HCT116 (cell line): ENCODE data around the gene ZFYVE19. TPM values are rescaled to one million over a fixed set of nuclear protein-coding genes. Genes with fewer than 3 reads are reported as not detected.

Experiments used
- ATAC-seq: fragments of 200-7000 bp; cut with Tn5 transposase; 2 replicates; pipeline ENCODE4 v1.9.1; 2020; ENCODE audit warnings: mild to moderate bottlenecking, moderate library complexity
- BruUV-seq: library from RNA; stranded (reverse); fragments of 400-500 nt; replicated peaks from 2 replicates; lab custom pipeline; 2021; lab: Mats Ljungman, UMichigan
- CTCF ChIA-PET: fragments of 300-600 bp; sonication (Branson Sonifier 250); formaldehyde crosslinking; loops from one replicate; lab custom pipeline; 2021; ENCODE audit warnings: antibody characterized with exemption; lab: Charles Lee
- POLR2A ChIA-PET: fragments of 300-600, 350-600 bp; sonication (Branson Sonifier 250); formaldehyde crosslinking; loops from one replicate; lab custom pipeline; 2021; ENCODE audit warnings: antibody characterized with exemption; lab: Charles Lee
- RAD21 ChIA-PET, 2 experiments: fragments of 300-600 bp; sonication (Branson Sonifier 250); formaldehyde crosslinking; loops; one replicate each; lab custom pipeline; 2023; ENCODE audit warnings: low total read pairs in 2 of 2; ENCODE audit not compliant: uncharacterized antibody in 2 of 2, unreplicated experiment in 2 of 2, low non-redundant PET in 1 of 2; lab: Charles Lee
- DNase-seq: peaks from one replicate; pipeline ENCODE4 v3.0.0-alpha.2; 2010; ENCODE audit warnings: low read depth, low spot score
- H2AFZ ChIP-seq: fragments of 200-600 bp; shearing (Covaris generic), sonication (generic); 2 replicates; pipeline ENCODE4 v1.6.1; 2017; ENCODE audit warnings: low read depth, mixed run types, mixed read lengths, antibody characterized with exemption, low read length; ENCODE audit not compliant: poor library complexity, severe bottlenecking
- H3K27ac ChIP-seq: 2 replicates; pipeline ENCODE4 v1.5.1; 2012; ENCODE audit warnings: low read depth, low read length
- H3K27me3 ChIP-seq: fragments of 200-600 bp; sonication (generic); 2 replicates; pipeline ENCODE4 v1.6.1; 2016; ENCODE audit warnings: mixed run types, low read length, mixed read lengths; ENCODE audit not compliant: insufficient read depth
- H3K36me3 ChIP-seq, 2 experiments: fragments of 200-500 bp in 1 of 2; fragments of 200-600 bp in 1 of 2; sonication (Bioruptor generic) in 1 of 2; sonication (generic) in 1 of 2; 2 replicates each; pipeline versions ENCODE4 v1.5.1 to v1.6.1; 2014 to 2016; ENCODE audit warnings: low read length in 2 of 2, inconsistent platforms in 1 of 2, mixed read lengths in 1 of 2, mixed run types in 1 of 2; ENCODE audit not compliant: insufficient read depth in 2 of 2, control insufficient read depth in 1 of 2
- H3K4me1 ChIP-seq, 2 experiments: fragments of 200-600 bp in 1 of 2; sonication (generic) in 1 of 2; 2 replicates each; pipeline versions ENCODE4 v1.5.1 to v1.6.1; 2012 to 2017; ENCODE audit warnings: low read length in 2 of 2, inconsistent platforms in 1 of 2, mild to moderate bottlenecking in 1 of 2, mixed read lengths in 1 of 2, mixed run types in 1 of 2, moderate library complexity in 1 of 2; ENCODE audit not compliant: insufficient read depth in 2 of 2, control insufficient read depth in 1 of 2
- H3K4me2 ChIP-seq: fragments of 200-600 bp; sonication (generic); 2 replicates; pipeline ENCODE4 v1.6.1; 2017; ENCODE audit warnings: mixed run types, low read length, mixed read lengths
- H3K4me3 ChIP-seq, 2 experiments: fragments of 200-600 bp in 1 of 2; sonication (generic) in 1 of 2; replicated peaks in 1 of 2; 2 replicates each; pipeline ENCODE4 v1.5.1; 2011 to 2016; ENCODE audit warnings: low read length in 2 of 2, control low read depth in 1 of 2, low read depth in 1 of 2, mild to moderate bottlenecking in 1 of 2, mixed read lengths in 1 of 2, mixed run types in 1 of 2
- H3K79me2 ChIP-seq: fragments of 200-600 bp; sonication (generic); 2 replicates; pipeline ENCODE4 v1.6.1; 2017; ENCODE audit warnings: mild to moderate bottlenecking, mixed run types, low read length, moderate library complexity, mixed read lengths; ENCODE audit not compliant: insufficient read depth
- H3K9ac ChIP-seq: fragments of 200-600 bp; sonication (generic); 2 replicates; pipeline ENCODE4 v1.6.1; 2016; ENCODE audit warnings: low read length, mixed read lengths
- H3K9me2 ChIP-seq: fragments of 200-600 bp; sonication (generic), shearing (Covaris generic); 2 replicates; pipeline ENCODE4 v1.6.1; 2017; ENCODE audit warnings: mixed run types, mild to moderate bottlenecking, moderate library complexity; ENCODE audit not compliant: insufficient read depth
- H3K9me3 ChIP-seq, 2 experiments: fragments of 200-500 bp in 1 of 2; fragments of 200-600 bp in 1 of 2; sonication (Bioruptor generic) in 1 of 2; sonication (generic) in 1 of 2; 2 replicates each; pipeline ENCODE4 v1.6.1; 2014 to 2017; ENCODE audit warnings: low read length in 2 of 2, mixed read lengths in 2 of 2, inconsistent platforms in 1 of 2, low read depth in 1 of 2, mild to moderate bottlenecking in 1 of 2, mixed run types in 1 of 2, moderate library complexity in 1 of 2; ENCODE audit not compliant: control insufficient read depth in 1 of 2, insufficient read depth in 1 of 2
- H4K20me1 ChIP-seq: fragments of 200-600 bp; sonication (generic), shearing (Covaris generic); 2 replicates; pipeline ENCODE4 v1.6.1; 2017; ENCODE audit warnings: mixed run types, mild to moderate bottlenecking, moderate library complexity; ENCODE audit not compliant: insufficient read depth
- CTCF ChIP-seq, 3 experiments: fragments of 200-600 bp in 1 of 3; sonication (generic) in 1 of 3; IDR thresholded peaks in 2 of 3; conservative IDR thresholded peaks in 1 of 3; 2 replicates each; pipeline ENCODE4 v1.5.1; 2012 to 2017; ENCODE audit warnings: low read depth in 2 of 3, low read length in 2 of 3, antibody characterized with exemption in 1 of 3, borderline replicate concordance in 1 of 3, control low read depth in 1 of 3, mild to moderate bottlenecking in 1 of 3, mixed read lengths in 1 of 3, mixed run types in 1 of 3, moderate library complexity in 1 of 3; ENCODE audit not compliant: insufficient read depth in 1 of 3
- EZH2 ChIP-seq: fragments of 200-600 bp; sonication (generic); IDR thresholded peaks from 2 replicates; pipeline ENCODE4 v1.6.1; 2017; ENCODE audit warnings: antibody characterized with exemption, mixed run types
- EZH2phosphoT487 ChIP-seq: fragments of 200-600 bp; IDR thresholded peaks from 2 replicates; pipeline ENCODE4 v1.6.1; 2018; ENCODE audit warnings: antibody characterized with exemption, borderline replicate concordance
- FOSL1 ChIP-seq: IDR thresholded peaks from 2 replicates; pipeline ENCODE4 v1.6.1; 2012; ENCODE audit warnings: low read depth
- JUND ChIP-seq: IDR thresholded peaks from 2 replicates; pipeline ENCODE4 v1.6.1; 2012
- MAX ChIP-seq: IDR thresholded peaks from 2 replicates; pipeline ENCODE4 v1.6.1; 2012
- POLR2A ChIP-seq: IDR thresholded peaks from 2 replicates; pipeline ENCODE4 v1.7.0; 2011; ENCODE audit warnings: borderline replicate concordance; ENCODE audit not compliant: insufficient read depth, insufficient read length; ENCODE audit errors: extremely low read depth
- POLR2AphosphoS5 ChIP-seq: IDR thresholded peaks from 2 replicates; pipeline ENCODE4 v1.6.1; 2011; ENCODE audit warnings: mild to moderate bottlenecking, low read depth, low read length, moderate library complexity
- SIN3A ChIP-seq: IDR thresholded peaks from 2 replicates; pipeline ENCODE4 v1.6.1; 2012; ENCODE audit warnings: low read depth
- SP1 ChIP-seq: IDR thresholded peaks from 2 replicates; pipeline ENCODE4 v1.6.1; 2012; ENCODE audit warnings: low read depth
- SRF ChIP-seq: IDR thresholded peaks from 2 replicates; pipeline ENCODE4 v1.6.1; 2012; ENCODE audit warnings: low read depth
- TCF7L2 ChIP-seq: IDR thresholded peaks from 2 replicates; pipeline ENCODE4 v1.7.0; 2011; ENCODE audit warnings: borderline replicate concordance, inconsistent platforms; ENCODE audit not compliant: insufficient read depth, insufficient read length; ENCODE audit errors: extremely low read depth
- YY1 ChIP-seq: IDR thresholded peaks from 2 replicates; pipeline ENCODE4 v1.6.1; 2011; ENCODE audit warnings: low read length, low read depth, moderate library complexity, mild to moderate bottlenecking; ENCODE audit not compliant: insufficient replicate concordance; ENCODE audit errors: extremely low read depth
- ZNF274 ChIP-seq: fragments of 200-500 bp; sonication (Bioruptor generic); IDR thresholded peaks from 2 replicates; pipeline ENCODE4 v1.6.1; 2014; ENCODE audit warnings: mild to moderate bottlenecking, low read depth, low read length, inconsistent platforms
- intact Hi-C: fragments of 100-400 bp; cut with micrococcal nuclease; formaldehyde crosslinking; loops from 2 replicates; pipeline ENCODE4 v1.10.0; 2022
- total RNA-seq: library from RNA; stranded (reverse); gene quantifications from one replicate; pipeline ENCODE4 v1.2.1, GENCODE V29; 2021; ENCODE audit not compliant: unreplicated experiment

The ZFYVE19 gene
- total RNA-seq, 1 experiment from 2014 or later: 29.1 TPM

- BruUV-seq: no TSS peak
- H3K4me1 ChIP-seq: peaks cover 9 to 32% of the 10 kb centered on the region in 2 experiments
- H3K4me2 ChIP-seq: no peak overlapping the region
- CTCF ChIA-PET: no interaction called here
- no peak overlapping the region for H3K9ac ChIP-seq
- POLR2A ChIA-PET: no interaction called here
- H3K9me2 ChIP-seq: no peaks in the 10 kb centered on the region
- H3K9me3 ChIP-seq: no peaks in the 10 kb centered on the region
- H2AFZ ChIP-seq: no peak overlapping the region
- H3K79me2 ChIP-seq: no peaks in the 10 kb centered on the region
- H3K27me3 ChIP-seq: no peaks in the 10 kb centered on the region
- ATAC-seq (no peak), DNase-seq (no peak)
- RAD21 ChIA-PET: no interaction called here
- peaks cover 5 to 10% of the 10 kb centered on the region in 2 experiments; a peak in 3 of 4 replicates for H3K36me3 ChIP-seq
- intact Hi-C loops: no loop called here
- H3K4me3 ChIP-seq: no peak overlapping the region
- H4K20me1 ChIP-seq: no peaks in the 10 kb centered on the region
- TF ChIP-seq TCF7L2 (no peak), MAX (no peak), ZNF274 (no peak), FOSL1 (no peak), YY1 (no peak), POLR2AphosphoS5 (no peak)
- TF ChIP-seq, all 23 proteins: peak for 0
- no peak overlapping the region for H3K27ac ChIP-seq
These were observed 33.0 kb upstream of the ZFYVE19 start for GRCh38 chr15:40773902-40774301.

GRCh38 chr15:40775007-40775406, 31.9 kb upstream of the ZFYVE19 start:
- intact Hi-C loops: no loop called here
- peaks cover 10 to 21% of the 10 kb centered on the region in 2 experiments; a peak in 3 of 4 replicates for H3K36me3 ChIP-seq
- RAD21 ChIA-PET: no interaction called here

More at GRCh38 chr15:40775007-40775406, 31.9 kb upstream of the ZFYVE19 start:
- H3K4me1 ChIP-seq: peaks cover 8 to 21% of the 10 kb centered on the region in 2 experiments
- no peaks in the 10 kb centered on the region for H3K9me3 ChIP-seq
- no peak overlapping the region for H3K9ac ChIP-seq
- POLR2A ChIA-PET: no interaction called here
- no peak overlapping the region for H3K4me2 ChIP-seq
- no TSS peak for BruUV-seq
- no peak overlapping the region for H3K27ac ChIP-seq
- DNase-seq: no peak
- no peaks in the 10 kb centered on the region for H4K20me1 ChIP-seq
- H2AFZ ChIP-seq: no peak overlapping the region
- H3K9me2 ChIP-seq: no peaks in the 10 kb centered on the region
- H3K79me2 ChIP-seq: no peaks in the 10 kb centered on the region
- no peak for ATAC-seq
- TF ChIP-seq POLR2A (no peak), SRF (no peak), SP1 (no peak), MAX (no peak), TCF7L2 (no peak), SIN3A (no peak), JUND (no peak), CTCF (IDR thresholded peaks at IDR 0.05 in 2 of 3, conservative IDR thresholded peaks at IDR 0.05 in 1 of 3; ENCODE audit: borderline replicate concordance in 1 of 3, insufficient read depth in 1 of 3, low read depth in 2 of 3, low read length in 2 of 3) (no peak), YY1 (no peak), EZH2phosphoT487 (no peak), EZH2 (no peak)
- no peak overlapping the region for H3K4me3 ChIP-seq
- H3K27me3 ChIP-seq: no peaks in the 10 kb centered on the region
- CTCF ChIA-PET: no interaction called here
